HT-29 (cell line): ENCODE measurements around the gene SLC43A1. TPM values are rescaled to one million over a fixed set of nuclear protein-coding genes. Genes with fewer than 3 reads are reported as not detected.
"Not testable (repeated sequence)": the region's sequence is repeated elsewhere in the genome, so short reads cannot be mapped to it uniquely, and the experiment has no call there.

Source experiments
- DNase-seq: peaks from one replicate; pipeline ENCODE4 v3.0.0-alpha.2; 2015; ENCODE audit warnings: low spot score
- total RNA-seq: library from RNA; depleted of rRNA; stranded (reverse); fragments of >200 nt; shearing (Covaris generic); gene quantifications from 2 replicates; pipeline ENCODE4 v1.2.3, GENCODE V29; 2014

SLC43A1 gene
- total RNA-seq, 1 experiment from 2014 or later, result 60.8 TPM

DNA sequence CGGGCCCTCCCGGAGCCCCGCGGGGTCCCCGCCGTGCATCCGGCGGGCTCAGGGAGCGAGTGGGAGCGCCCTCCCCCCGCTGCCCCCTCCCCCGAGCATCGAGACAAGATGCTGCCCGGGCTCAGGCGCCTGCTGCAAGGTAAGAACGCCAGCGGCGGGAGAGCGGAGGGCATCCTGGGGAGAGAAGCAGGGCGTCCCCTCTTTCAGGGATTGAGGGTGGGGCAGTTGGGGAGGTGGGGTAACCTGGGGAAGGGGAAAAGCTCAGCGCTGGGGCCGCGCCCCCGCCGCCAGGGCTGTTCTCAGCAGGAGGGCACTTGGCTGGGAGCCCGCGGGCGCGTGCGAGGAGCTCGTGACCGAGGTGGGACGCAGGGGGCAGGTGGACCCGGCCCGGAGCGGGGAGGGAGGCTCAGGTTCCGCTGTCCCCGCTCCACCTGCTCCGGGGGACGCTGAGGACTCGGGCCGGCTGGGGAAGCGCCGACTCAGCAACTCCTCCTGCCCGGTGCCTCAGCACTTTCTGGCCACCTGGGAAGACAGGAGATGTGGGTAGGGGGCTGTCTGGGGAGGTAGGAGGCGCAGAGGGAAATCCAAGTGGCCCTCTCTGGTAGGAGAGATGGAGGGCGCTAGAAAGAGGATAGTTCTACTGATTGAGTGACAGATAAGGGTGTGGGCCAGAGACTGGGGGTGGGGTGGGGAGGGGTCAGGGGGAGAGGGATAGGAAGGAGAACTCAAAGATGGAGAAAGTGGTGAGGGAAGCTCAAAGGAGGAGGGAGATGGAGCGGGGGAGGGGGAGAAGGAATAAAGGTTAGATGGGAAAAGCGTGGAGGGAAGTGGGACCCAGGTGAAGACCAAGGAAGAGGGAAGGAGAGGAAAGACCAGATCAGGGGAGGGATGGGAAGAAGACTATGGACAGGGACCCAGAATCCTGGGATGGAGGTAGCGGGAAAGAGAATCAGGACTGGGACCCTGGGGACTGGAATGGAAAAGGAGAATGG is 54.4 kb downstream of the SLC43A1 start:
- no peak for DNase-seq

DNA sequence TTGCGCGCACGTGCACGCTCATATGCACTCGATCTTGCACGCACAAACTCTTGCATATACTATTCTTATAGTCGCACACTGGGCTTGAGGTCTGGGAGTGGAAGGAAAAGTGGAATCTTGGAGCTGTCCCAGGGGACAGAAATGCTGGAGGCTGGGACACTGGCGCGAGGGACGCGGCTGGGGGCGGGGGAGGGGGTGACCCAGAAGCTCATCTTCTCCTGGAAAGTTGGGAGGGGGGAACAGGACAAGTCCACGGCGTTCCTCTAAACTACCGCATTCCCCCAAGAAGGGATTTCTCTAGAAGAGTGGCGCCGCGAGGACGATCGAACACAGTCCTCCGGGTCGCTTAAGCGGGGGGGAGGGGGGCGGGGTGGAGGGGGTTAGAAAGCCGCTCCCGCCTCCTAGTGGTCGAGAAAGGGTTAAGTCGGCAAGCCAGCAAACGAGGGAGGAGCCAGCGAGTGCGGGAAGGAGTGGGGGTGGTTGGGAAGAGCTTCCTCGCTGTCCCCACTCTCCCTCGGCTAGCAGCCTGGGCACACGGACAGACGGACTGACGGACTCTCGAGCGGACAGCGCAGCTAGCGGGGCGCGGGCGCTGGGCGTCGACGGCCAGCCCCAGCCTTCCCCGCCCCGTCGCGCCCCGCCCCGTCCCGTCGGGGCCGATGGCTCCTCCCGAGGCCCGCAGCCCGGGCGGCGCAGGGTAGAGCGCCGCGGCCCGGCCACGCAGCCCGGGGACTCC is 55.3 kb downstream of the SLC43A1 start, which contains the start of gene RTN4RL2:
RTN4RL2 (plus strand) TSS at position 507 of the 736 bp plus-strand sequence. CDS start 338 bp downstream, outside the sequence.
- DNase-seq, result peak; percentile 61

DNA sequence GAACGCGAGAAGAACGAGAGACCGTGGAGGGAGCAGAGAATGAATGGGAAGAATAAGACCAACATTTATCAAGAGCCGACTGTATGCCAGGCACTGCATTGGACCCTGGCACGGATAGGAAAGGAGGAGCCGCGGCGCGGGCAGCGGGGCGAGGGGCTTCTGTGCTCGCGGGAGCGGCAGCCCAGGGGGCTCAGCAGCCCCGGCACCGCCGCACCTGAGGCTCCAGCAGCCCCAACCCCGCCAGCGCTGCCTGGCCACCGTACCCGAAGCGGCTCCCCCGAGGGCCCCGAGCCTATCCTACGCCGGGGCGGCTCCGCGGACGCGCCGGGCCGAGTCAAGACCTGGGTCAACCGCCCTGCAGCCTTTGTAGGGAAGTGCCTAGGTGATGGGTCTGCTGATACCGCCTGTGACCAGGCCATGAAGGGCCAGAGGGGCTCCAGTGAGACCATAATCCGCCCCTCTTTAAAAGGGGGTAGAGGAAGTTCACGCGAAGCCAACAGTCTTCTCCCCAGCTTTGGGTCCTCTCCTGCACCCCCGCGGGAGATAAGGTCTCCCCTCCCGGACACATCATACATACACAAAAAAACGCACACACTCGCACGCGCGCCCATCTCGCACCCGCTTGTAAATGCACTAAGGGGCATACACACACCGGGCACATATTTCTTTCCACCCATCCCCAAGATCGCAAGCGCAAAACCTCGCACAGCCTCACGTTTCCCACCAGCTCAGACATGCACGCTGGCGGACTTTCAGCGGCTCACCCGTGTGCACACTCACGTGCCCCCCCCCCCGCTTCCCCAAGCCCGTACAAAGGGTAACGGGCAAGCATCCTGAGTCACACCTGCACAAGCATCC is 56.1 kb downstream of the SLC43A1 start:
- no peak for DNase-seq

DNA sequence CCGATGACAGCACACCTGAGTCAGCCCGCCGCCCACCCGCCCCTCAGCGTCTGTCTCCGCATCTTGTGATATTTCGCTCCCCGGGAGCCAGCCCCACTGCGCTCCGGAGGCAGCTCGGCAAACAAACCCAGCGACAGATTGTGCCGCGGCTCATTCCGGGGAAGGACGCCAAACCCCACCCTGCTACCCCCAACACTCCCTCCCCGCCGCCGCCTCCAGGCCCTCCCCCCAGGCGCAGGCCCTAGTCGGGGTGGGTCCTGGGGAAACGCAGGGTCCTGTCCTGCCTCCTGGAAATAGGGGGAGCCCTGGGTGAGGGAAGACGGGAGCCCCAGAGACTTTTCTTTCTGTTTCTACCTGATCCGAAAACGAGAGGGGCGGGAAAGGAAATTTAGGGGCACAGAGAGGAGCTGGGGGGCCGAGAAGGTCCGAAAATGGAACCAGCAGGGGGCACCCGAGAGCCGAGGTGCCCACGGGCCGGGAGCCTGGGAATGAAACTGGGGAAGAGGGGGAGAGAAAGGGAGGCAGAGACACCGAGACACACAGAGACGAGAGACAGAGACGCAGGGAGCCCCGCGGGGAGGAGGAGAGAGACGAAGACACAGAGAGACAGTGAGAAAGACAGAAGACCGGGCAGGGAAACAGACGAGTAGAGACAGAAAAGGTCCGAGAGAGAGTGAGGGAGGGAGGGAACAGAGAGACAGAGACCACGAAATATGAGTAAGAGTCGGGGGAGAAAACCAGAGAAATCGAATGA is 56.9 kb downstream of the SLC43A1 start:
- DNase-seq, result peak; percentile 53

DNA sequence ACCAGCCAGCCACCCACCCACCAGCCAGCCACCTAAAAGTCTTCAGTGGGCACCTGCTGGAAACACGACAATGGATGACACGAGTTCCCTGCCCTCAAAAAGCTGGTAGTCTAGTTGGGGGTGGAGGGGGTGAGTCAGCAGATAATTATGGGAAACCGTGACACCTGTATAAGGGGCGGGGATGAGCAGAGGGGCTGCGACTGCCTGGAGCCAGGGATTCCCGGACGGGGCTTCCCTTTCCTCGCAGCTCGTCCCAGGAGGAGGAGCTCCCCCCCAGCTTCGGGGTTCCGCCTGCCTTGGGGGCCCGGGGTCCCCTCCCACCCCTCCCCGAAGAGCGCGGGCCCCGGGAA is 57.5 kb downstream of the SLC43A1 start:
- no peak for DNase-seq

DNA sequence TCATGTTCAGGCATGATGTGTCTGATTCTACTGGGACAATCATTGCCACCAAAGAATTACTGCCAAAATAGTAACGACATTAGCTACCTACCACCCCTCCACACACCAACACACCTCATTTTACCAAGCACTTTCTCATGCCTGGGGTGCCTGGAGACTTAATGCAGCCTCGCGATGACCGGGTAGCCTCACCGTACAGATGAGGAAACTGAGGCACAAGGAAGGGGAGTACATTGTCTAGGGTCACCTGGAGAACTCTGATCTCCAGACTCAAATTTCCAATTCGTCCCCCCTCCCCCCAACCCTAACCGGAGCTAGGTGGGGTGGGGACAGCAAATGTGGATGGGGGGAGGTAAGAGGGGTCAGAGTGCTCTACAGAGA is 57.9 kb downstream of the SLC43A1 start:
- no peak for DNase-seq

DNA sequence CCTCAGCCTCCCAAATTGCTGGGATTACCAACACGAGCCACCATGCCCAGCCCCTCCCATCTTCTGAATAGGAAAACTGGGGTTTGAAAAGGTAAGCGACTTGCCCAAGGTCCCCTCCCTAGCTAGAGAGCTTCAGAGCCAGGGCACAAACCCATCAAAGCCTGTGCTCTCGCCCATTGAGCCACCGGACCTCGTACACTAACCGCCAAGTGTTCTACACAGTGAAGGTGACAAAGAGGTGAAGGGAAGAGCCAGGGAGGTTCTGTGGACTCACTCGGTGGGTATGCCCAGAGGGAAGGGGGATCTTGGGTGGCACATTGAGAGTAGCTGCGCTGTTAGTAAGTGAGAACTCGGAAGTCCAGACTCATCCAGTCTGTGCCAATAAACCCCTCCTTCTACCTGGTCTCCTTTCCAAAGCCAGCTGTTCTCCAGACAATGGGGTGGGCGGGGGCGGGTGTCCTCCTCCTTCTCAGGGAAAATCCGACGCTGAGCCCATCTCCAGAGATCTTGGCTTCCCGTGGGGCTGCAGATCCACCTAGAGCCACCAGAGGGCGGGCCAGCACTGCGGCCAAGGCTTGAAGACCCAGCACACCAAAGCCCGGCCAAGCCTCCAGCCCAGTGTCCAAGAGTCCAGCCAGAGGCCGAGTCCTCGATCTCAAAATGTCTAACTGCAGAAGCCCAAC is 58.4 kb downstream of the SLC43A1 start:
- peak; percentile 93 for DNase-seq

DNA sequence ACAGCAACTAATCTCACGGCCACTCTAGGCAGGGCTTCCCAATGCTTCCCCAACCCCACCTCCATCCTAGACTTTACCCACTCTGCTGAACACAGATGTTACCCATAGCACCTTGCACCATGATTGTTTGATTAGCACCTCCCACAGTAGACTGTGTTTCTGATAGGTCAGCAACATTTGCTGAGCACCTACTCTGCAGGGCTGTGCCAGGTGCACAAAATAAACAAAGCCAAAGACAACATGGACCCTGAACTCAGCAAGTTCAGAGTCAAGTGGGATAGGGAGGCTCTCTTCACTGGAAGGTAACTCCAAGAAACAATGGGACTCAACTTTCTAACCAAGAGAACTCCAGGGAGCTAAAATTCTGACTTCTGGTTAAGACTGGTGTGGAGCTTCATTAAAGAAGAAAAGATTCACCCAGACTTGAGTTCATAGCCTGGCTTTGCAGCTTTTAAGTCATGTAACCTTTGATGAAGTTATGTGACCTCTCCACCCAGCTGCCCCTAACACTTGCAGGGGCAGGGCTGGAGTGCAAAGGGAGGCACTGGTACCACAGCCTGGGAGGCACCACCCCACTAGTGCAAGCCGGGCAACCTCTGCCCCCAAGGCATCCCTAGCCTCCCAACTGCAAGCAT is 61.8 kb downstream of the SLC43A1 start:
- peak; percentile 58 for DNase-seq

DNA sequence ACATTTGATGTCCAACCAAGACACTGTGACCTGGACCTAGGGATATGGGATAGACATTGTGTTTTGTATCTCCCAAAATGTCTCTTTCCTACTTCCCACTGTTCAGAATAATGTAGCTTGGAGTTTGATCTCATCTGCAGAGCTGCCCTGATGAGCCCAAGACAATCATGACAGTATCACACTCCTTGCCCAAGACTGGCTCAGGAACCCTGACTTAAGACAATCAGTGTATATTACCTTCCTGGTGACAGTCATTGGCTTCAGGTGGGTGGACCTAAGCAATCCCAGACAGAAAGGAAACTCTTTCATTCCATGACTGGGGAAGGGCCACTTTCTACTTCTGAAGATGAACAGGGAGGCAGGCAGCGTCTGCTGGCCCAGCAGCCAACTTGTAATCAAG is 69.4 kb downstream of the SLC43A1 start:
- DNase-seq, result no peak

DNA sequence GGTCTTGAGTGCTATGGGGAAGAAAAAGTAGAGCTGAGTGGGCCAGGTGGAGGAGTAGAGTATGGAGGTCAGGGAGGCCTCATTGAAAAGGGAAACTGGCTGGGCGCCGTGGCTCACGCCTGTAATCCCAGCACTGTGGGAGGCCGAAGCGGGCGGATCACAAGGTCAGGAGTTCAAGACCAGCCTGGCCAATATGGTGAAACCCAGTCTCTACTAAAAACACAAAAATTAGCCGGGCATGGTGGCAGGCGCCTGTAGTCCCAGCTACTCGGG is 70.4 kb downstream of the SLC43A1 start:
- not testable (repeated sequence) for DNase-seq

DNA sequence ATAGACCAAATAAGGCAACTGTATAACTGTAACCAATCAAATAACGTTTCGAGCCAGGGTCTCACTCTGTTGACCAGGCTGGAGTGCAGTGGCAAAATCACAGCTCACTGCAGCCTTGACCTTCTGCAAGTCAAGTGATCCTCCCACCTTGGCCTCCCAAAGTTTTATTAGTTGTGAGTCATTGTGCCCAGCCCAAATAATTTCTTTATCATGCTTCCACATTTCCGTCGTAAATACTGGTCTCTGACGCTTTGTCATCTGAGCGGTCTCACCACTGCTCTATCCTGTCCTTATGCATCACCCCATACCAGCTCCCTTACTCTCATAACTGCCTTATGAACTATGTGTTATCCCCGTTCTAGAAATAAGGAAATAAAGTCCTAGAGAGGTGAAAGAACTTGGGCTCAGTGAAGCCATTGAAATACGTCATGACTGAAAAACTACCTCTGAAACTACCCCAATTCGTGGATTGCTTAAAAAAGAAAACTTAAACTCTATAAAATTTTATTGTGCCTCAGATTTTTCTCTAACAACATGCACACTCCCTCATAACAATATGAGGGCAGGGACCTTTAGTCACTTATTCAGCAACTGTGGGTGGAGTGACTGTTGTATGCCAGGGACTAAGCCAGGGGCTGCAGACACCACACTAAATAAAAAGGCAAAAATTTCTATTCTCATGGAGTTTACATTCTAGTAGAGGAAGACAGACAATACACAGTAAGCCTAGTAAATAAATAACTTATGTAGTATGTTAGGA is 71.0 kb downstream of the SLC43A1 start:
- peak; percentile 33 for DNase-seq

DNA sequence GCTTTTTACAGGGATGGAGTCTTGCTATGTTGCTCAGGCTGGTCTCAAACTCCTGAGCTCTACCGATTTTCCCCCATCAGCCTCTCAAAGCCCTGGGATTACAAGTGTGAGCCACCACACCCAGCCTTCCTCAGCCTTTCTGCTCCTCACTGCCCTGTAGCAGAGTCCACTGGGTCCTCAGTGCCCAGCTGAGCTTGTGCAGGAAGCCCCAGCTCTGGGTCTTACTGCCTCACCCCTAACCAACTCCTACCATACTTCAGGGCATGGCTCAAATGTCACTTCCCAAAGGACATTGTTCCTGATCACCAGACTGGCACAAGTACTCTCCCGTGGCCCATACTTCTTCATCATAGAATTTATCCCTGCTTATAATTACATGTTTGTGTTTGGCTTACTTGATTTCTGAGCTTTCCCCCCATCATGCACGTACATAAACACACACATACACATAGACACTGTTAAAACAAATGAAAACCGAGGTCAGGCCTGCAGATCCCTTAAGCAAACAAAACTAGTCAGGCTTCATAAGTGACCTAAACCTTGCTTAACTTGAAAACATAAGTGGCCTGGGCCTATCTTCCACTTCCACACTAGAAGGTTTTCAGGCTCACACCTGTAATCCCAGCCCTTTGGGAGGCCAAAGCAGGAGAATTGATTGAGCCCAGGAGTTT is 74.6 kb downstream of the SLC43A1 start:
- DNase-seq, result no peak

DNA sequence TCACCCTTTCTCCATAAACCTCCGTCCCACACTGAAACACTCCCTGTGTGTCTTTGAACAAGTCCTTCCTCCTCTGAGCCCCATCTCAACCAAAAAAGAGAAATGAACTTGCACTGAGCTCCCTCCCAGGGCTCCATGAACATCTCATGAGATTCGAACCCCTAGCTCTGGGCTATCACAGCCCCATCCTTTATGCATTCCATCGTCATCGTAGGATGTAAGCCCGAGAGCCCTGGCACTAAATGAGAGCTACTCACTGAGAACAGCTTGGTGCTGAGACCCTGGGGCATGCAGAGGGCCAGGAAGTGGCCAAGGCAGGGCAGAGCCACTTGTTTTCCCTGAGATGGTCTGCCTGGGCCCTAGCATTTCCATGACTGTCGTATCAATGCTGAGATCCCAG is 75.7 kb downstream of the SLC43A1 start:
- DNase-seq, result no peak

DNA sequence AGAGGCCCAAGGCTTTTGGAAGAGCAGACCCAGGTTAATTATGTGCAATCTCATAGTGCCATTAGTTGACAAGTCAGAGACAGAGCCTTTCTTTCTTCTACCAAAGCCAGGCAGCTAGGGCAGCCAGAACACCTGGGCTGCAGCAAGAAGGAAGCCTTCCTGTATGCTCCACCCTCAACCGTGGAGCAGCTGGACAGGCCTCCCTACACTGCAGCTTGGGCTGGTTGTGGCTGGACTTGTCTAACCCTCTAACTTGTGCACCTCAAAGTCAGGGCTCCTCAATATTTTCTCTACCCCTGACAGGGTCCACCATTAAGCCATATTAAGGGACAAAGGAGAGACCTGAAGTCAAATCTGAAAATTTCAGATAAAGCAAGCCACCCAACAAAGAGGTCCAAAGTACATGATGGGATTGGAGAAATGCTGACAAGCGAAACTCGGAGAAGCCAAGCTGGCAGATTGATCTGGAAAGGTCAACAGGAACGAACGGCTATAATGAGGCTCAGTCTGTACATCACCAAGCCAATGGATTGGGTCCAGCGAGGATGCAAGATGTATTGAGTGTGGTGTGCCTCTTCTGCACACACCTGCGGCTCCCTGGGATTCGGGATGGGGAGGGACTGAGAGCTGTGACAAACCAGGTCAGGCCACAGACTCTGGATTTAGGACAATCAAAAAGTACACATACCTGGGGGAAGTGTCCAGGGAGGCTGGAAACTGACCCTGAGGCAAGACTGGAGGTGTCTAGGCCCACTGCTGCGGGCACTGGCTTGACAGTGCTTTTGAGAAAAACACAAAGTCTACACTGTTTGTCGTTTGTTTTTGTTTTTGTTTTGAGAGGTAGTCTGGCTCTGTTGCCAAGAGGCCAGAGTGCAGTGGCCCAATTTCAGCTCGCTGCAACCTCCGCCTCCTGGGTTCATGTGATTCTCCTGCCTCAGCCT is 76.9 kb downstream of the SLC43A1 start:
- no peak for DNase-seq

DNA sequence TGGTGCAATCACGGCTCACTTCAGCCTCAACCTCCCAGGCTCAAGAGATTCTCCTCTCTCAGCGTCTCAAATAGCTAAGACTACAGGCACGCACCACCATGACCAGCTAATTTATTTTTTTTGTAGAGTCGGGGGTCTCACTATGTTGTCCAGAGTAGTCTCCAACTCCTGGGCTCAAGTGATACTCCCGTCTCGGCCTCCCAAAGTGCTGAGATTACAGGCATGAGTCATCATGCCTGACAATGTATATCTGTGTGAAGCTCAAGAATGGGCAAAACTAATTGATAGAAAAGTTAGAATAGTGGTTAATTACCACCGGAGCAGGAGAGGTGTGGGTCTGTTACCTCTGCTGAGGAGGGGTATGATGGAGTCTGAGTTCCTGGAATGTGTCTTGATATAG is 79.5 kb downstream of the SLC43A1 start:
- no peak for DNase-seq

DNA sequence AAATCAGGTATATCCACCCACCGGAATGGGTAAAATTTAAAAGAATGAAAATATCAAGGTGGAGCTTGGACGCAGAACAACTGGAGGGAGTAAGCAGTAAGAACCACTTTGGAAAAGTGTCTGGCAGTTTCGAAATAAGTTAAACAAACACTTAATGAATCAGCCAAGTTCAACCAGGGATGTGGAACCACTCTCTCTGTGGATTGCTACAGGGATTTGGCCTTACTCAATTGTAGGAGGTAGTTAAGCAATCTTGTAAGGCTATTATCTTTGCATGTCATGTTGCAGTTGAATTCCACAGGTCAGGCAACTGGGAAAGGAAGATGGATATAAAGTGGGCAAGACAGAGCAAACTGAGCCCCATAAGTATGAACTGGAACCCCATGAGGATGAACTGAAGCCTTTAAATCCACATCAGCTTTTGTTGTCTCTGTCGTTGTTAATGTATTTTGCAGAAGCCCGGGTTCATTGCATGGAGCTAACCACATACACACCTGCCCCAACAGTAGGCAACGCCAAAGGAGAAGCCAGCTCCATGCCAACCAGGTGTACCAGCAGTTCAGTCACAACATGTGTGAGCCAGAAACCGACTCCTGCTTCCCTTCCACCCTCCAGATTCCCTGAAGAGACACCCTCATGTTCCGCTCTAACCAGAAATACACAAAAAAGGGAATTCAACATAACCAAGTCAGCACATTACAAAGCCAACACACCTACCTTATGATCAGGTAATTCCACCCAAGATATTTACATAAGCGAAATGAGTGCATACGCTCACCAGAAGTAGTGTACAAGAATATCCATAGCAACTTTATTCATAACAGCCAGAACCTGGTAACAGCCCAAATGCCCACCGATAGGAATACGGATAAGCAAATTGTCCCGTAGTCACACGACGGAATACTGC is 80.6 kb downstream of the SLC43A1 start:
- no peak for DNase-seq
